ENCODE data around the gene CFAP119. TPM values are rescaled to one million over a fixed set of nuclear protein-coding genes. Genes with fewer than 3 reads are reported as not detected.

CFAP119 gene
- total and polyA plus RNA-seq, 2 of the 8 experiments (the other 6 are each of a cell fraction or from before 2014, with no cell fraction given) = 5.6 to 6.0 TPM

- TF ChIP-seq MAX (IDR thresholded peaks at IDR 0.05) (no peak), TAF1 (IDR thresholded peaks at IDR 0.05; ENCODE audit: low read depth, low read length) (no peak), RNF2 (IDR thresholded peaks at IDR 0.05; ENCODE audit: borderline replicate concordance, low read depth, low read length, missing control alignments, poor library complexity, severe bottlenecking) (no peak), CTCF (IDR thresholded peaks at IDR 0.05; ENCODE audit: control extremely low read depth in 1 of 3, insufficient read depth in 1 of 3, low read depth in 1 of 3, low read length in 3 of 3) (no peak)
Measured at GRCh38 chr16:30808146-30808545, 46.3 kb upstream of the CFAP119 start (continued).

Measured in H1 (cell line).